ENCODE results near the gene ANKRD34A. TPM values are rescaled to one million over a fixed set of nuclear protein-coding genes. Genes with fewer than 3 reads are reported as not detected.
A peak's percentile ranks its signal among the peaks of the same experiment; 100 is the strongest.

Gene ANKRD34A
- total RNA-seq, 1 donor from 2014 or later, result 4.1 TPM

DNA sequence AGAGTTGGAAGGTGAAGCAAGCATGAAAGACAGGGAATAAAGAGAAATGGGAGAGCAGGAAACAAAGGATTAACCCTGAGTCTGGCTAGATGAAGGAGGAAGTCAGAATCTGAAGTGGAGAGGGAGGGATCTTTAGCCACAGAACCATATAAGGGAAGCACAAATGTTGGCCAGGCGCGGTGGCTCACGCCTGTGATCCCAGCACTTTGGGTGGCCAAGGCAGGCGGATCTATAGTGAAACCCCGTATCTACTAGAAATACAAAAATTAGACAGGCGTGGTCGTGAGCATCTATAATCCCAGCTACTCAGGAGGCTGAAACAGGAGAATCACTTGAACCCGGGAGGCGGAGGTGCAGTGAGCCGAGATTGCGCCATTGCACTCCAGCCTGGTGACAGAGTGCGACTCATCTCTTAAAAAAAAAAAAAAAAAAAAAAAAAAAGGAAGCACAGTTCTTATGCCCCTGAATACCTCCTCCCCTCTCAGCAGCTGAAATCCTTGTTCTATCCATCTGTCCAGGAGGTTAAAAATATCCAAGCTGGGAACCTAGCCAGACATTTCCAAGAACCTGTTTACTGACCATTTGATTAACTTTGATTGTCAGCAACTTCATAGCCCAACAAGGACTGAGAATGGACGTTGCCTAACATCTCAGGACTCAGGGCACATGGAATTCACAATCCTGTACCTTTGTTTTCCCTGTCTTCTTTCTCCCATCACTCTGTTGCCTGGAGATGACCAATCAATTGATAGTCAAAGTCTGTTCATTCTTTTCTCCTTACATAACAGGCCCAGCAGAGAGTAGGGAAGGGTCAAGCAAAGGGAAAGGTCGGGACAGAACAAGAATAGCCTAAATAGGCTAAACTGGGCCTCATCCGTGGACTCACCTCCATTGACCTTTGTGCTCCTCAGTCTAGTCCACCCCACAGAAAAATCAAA, 21.4 kb upstream of the ANKRD34A start:
- peak overlapping the region; percentile 19 for H3K4me3 Mint-ChIP-seq (ENCODE audit: low read depth)
- no peaks in the 10 kb centered on the region for H3K27me3 Mint-ChIP-seq (ENCODE audit: low read depth)

DNA sequence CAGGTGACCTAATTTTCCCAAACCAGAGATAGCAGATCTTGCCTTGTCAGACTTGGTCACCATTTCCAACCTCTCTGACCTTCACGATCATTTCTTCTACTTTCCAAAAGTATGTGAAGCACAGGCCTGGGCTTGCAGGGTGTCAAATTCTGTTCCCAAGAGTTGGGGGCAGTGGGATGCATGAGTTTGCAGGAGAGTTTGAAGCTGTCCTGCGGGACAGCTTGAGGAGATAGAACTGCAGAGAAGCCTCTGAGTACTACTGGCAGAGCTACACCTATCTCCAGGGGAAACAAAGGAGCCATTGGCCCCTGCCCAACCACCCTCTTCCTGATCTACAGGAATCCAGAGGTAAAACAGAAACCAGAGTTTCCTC, 20.7 kb upstream of the ANKRD34A start:
- H3K4me1 Mint-ChIP-seq (ENCODE audit: low read depth), result peaks cover 52% of the 10 kb centered on the region
- no peaks in the 10 kb centered on the region for H3K9me3 Mint-ChIP-seq
- no peaks in the 10 kb centered on the region for H3K36me3 Mint-ChIP-seq (ENCODE audit: low read depth)
- DNase-seq (ENCODE audit: low spot score), result no peak
- intact Hi-C loops (cut with micrococcal nuclease), result no loop called here
- no peaks in the 10 kb centered on the region for H3K27me3 Mint-ChIP-seq (ENCODE audit: low read depth)
- peak overlapping the region; percentile 19 for H3K4me3 Mint-ChIP-seq (ENCODE audit: low read depth)
- H3K27ac Mint-ChIP-seq, result peak overlapping the region; percentile 56

More for the DNA sequence above, 21.4 kb upstream of the ANKRD34A start:
- Mint-ChIP-seq H3K36me3 (ENCODE audit: low read depth) (peaks cover 1% of the 10 kb centered on the region), H3K9me3 (no peaks in the 10 kb centered on the region), H3K4me1 (ENCODE audit: low read depth) (peaks cover 57% of the 10 kb centered on the region), H3K27ac (peak overlapping the region; percentile 56)
- no peak for DNase-seq (ENCODE audit: low spot score)
- intact Hi-C loops (cut with micrococcal nuclease), result no loop called here

DNA sequence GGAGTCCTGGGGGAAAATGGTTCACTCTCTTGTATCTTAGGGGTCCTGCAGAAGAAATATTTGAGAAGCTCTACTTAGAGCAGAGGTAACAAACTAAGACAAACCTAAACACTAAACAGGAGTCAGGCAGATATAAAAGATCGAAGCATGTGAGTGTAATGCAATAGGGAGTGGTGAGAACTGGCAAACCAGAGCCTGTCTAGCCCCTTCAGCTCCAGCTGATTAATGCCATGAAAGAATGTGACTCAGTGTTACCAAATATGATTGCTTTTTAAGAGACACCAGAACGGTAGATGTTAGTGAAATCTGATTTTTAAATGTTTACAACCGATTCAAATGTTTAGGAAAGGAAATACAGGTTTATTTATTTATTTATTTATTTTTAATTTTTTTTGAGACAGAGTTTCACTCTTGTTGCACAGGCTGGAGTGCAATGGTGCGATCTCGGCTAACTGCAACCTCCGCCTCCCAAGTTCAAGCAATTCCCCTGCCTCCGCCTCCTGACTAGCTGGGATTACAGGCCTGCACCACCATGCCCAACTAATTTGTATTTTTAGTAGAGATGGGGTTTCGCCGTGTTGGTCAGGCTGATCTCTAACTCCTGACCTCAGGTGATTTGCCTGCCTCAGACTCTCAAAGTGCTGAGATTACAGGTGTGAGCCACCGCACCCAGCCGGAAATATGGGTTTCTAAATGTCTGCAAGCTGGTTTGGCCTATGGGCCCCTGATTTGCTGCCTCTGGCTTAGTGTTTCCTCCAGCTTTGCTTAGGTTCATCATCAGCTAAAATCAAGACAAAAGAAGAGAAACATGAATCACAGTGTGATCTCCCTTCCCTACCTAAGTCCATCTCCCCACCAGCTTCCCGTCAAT, 19.8 kb upstream of the ANKRD34A start:
- Mint-ChIP-seq H3K4me3 (ENCODE audit: low read depth) (peak overlapping the region; percentile 19), H3K27me3 (ENCODE audit: low read depth) (no peaks in the 10 kb centered on the region), H3K36me3 (ENCODE audit: low read depth) (no peaks in the 10 kb centered on the region), H3K4me1 (ENCODE audit: low read depth) (peaks cover 52% of the 10 kb centered on the region), H3K27ac (peak overlapping the region; percentile 56), H3K9me3 (no peaks in the 10 kb centered on the region)
- intact Hi-C loops (cut with micrococcal nuclease), result no loop called here
- no peak for DNase-seq (ENCODE audit: low spot score)

DNA sequence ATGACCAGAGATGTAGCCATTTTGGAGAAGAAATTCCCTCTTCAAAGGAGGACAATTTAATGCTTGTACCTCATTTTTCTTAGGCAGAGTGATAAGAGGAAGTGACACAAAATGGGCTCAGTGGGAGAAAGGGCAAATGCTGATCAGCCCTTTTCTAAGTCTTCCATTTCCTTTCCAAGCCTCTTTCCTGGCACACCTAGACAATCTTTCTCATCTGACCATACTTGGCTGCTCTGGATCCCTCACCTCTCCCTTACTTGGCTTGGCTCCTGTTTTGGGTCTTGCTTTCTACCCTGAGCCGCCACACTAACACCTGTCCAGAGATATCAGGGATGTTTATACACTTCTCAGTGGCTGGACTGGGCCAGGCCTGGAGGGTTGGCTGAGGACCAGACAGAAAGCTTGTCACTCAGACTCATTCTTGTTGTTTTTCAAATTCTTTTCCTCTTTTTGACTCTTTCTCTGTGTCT, 18.9 kb upstream of the ANKRD34A start:
- no peaks in the 10 kb centered on the region for H3K9me3 Mint-ChIP-seq
- intact Hi-C loops (cut with micrococcal nuclease), result no loop called here
- H3K27me3 Mint-ChIP-seq (ENCODE audit: low read depth), result no peaks in the 10 kb centered on the region
- H3K4me3 Mint-ChIP-seq (ENCODE audit: low read depth), result no peak overlapping the region
- peaks cover 47% of the 10 kb centered on the region for H3K4me1 Mint-ChIP-seq (ENCODE audit: low read depth)
- peak overlapping the region; percentile 13 for H3K27ac Mint-ChIP-seq
- DNase-seq (ENCODE audit: low spot score), result no peak
- no peaks in the 10 kb centered on the region for H3K36me3 Mint-ChIP-seq (ENCODE audit: low read depth)

DNA sequence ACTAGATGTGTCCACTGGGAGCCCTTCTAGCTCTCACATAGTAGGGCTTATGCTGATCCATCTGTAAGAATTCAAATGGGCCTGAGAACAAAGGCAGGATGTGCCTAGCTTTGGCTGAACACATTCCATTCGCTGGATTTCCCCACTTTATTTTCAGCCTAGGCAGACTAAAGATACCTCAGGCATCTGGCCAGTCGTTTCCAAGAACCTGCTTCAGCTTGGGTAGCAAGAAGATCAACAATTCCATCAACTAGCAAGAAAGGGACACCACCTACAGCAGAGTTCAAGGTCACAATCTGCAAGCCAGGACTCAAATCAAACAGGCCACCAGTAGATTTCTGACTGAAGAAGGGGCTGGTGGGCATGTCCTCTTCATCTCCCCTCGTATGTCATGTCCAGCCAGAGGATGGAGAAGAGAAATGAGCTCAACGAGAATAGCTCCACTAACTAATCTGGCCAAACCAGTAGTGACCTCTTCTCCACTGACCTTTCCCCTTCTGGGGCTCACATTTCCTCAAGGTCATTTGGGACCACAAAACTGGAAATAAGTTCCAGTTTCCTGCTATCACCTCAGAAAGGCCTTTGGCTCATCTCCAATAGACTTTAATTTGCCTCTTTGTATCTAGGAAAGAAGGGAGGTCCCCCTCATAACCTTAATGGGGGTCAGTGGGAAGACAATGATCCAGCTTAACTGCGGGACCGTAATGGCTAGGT, 17.8 kb upstream of the ANKRD34A start:
- Mint-ChIP-seq H3K4me3 (ENCODE audit: low read depth) (no peak overlapping the region), H3K27me3 (ENCODE audit: low read depth) (no peaks in the 10 kb centered on the region), H3K27ac (peak overlapping the region; percentile 36), H3K36me3 (ENCODE audit: low read depth) (no peaks in the 10 kb centered on the region), H3K9me3 (no peaks in the 10 kb centered on the region), H3K4me1 (ENCODE audit: low read depth) (peaks cover 47% of the 10 kb centered on the region)
- intact Hi-C loops (cut with micrococcal nuclease), result no loop called here
- no peak for DNase-seq (ENCODE audit: low spot score)

DNA sequence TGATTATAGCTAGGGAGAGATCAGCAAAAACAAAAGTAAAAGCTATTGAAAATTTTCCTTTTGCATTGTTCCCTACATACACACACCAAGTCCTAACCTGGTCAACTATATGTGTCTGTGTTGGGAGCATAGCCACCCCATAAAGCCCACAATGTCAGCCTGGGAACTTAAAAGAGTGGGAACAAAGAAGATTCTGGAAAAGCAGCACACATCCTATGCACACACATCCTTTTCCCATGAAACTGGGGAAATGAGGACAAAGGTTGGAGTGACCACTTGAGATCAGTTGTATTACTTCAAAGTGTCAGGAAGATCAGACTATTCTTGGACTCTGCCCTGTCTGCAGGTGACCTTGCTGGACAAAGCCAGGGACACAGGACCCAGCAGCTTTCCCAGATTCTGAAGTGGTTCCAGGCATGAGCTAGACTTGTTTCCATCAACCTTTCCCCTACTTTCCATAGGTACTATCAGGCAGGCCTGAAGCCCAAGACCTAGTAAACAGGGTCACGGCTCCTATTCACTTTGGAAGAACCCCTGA, 16.2 kb upstream of the ANKRD34A start:
- no peaks in the 10 kb centered on the region for H3K9me3 Mint-ChIP-seq
- intact Hi-C loops (cut with micrococcal nuclease), result no loop called here
- no peak overlapping the region for H3K4me3 Mint-ChIP-seq (ENCODE audit: low read depth)

DNA sequence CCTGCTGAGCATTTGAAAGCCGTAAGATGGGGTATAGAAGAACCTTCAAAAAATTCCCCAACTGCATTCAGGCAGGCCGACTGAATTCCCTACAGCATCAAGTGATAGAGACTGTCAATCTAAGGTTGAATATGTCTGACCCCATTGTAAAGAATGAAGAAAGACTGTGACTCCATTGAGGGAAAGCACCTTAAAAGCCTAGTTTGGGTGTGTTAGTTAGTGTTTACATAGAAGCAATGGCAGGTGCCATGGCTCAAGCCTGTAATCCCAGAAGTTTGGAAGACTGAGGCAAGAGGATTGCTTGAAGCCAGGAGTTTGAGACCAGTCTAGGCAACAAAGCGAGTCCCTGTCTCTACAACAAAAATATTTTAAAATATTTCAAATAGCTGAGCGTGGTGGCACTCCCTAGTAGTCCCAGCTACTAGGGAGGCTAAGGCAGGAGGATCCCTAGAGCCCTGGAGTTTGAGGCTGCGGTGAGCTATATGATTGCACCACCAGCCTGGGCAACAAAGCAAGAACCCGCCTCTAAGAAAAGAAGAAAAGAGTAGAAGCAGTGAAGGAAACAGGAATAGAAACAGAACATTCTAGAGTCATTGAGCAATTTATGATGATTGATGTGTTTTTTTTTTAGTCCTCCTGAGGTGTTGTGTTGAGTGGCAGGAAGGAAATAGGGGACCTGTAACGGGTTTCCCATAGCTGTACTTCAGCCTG, 15.5 kb upstream of the ANKRD34A start:
- H3K4me3 Mint-ChIP-seq (ENCODE audit: low read depth), result no peak overlapping the region
- H3K9me3 Mint-ChIP-seq, result no peaks in the 10 kb centered on the region
- peaks cover 37% of the 10 kb centered on the region for H3K4me1 Mint-ChIP-seq (ENCODE audit: low read depth)
- no peaks in the 10 kb centered on the region for H3K36me3 Mint-ChIP-seq (ENCODE audit: low read depth)
- intact Hi-C loops (cut with micrococcal nuclease), result loop anchor here (1.0 kb wide), 4 partner anchors 14 to 55 kb away; partner anchors contain the start of genes ANKRD34A, POLR3GL and RBM8A
- H3K27me3 Mint-ChIP-seq (ENCODE audit: low read depth), result no peaks in the 10 kb centered on the region
- H3K27ac Mint-ChIP-seq, result no peak overlapping the region
- DNase-seq (ENCODE audit: low spot score), result no peak

More for the DNA sequence above, 16.2 kb upstream of the ANKRD34A start:
- H3K36me3 Mint-ChIP-seq (ENCODE audit: low read depth), result no peaks in the 10 kb centered on the region
- H3K27ac Mint-ChIP-seq, result no peak overlapping the region
- H3K4me1 Mint-ChIP-seq (ENCODE audit: low read depth), result peaks cover 41% of the 10 kb centered on the region
- H3K27me3 Mint-ChIP-seq (ENCODE audit: low read depth), result no peaks in the 10 kb centered on the region
- DNase-seq (ENCODE audit: low spot score), result no peak

DNA sequence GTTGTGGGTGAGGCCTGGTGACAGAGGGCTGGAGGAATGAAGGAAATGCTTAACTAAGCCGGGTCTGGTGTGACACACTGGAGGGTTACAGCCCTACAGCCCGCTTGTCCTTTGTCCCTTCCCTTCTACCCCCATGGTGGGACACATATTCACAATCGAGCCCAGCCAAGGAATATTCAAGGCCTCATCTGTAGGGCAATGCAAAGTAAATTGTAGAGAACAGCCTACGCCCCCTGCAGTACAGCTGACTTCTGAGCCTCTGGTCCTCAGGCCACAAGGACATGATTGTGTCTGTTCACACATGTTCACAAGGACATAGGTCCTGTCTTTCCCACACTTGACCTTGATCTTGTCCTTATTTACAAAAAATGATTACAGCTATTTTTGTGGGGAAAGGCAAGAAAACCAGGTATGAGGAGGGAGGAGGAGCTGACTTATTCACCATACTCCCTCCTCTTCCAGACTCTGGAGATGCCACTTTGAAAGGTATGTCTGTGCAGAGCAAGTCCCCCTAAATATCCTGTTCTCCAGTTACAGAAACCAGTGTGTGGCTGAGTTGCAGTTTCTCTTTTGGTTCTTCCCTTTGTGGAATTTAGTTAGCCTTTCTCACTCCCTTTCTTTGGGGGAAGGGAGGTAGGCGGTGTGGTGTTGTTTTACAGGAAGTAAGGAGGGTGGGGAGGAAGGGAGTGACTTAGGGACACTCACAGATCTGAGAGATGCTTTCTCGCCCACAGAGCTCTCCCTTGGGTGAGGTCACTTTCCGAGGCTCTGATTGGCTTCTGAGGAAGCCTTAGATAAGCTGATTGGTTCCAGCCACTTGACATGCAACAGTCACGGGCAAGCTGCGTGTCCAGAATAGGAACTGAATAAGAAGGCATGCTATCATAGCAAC, 14.7 kb upstream of the ANKRD34A start:
- no peak overlapping the region for H3K4me3 Mint-ChIP-seq (ENCODE audit: low read depth)
- no peaks in the 10 kb centered on the region for H3K9me3 Mint-ChIP-seq
- peak; percentile 84 for DNase-seq (ENCODE audit: low spot score)
- H3K36me3 Mint-ChIP-seq (ENCODE audit: low read depth), result no peaks in the 10 kb centered on the region
- H3K27ac Mint-ChIP-seq, result no peak overlapping the region
- intact Hi-C loops (cut with micrococcal nuclease), result loop anchor here (1.0 kb wide), 4 partner anchors 15 to 56 kb away; partner anchors contain the start of genes ANKRD34A, POLR3GL and RBM8A
- no peaks in the 10 kb centered on the region for H3K27me3 Mint-ChIP-seq (ENCODE audit: low read depth)
- peaks cover 31% of the 10 kb centered on the region for H3K4me1 Mint-ChIP-seq (ENCODE audit: low read depth)

DNA sequence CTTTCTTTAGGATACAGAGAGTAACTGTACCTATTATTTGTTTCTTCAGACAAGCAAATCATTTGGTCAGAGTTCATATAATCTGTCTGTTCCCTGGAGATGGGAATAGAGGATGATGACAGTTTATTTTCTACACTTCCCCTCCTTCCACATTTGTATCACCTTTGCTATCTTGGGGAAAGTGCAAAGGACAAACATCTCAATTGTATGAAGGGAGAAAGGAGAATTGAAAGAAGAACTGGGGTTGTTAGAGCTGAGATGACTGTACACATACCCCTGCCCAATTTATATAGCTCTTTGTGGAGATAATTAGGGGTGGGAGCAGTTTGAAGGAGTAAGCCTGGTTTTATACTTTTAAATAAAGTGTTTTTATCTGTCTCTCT, 14.1 kb upstream of the ANKRD34A start:
- intact Hi-C loops (cut with micrococcal nuclease), result no loop called here
- no peak overlapping the region for H3K27ac Mint-ChIP-seq
- no peaks in the 10 kb centered on the region for H3K36me3 Mint-ChIP-seq (ENCODE audit: low read depth)
- H3K4me1 Mint-ChIP-seq (ENCODE audit: low read depth), result peaks cover 28% of the 10 kb centered on the region
- no peak for DNase-seq (ENCODE audit: low spot score)
- H3K4me3 Mint-ChIP-seq (ENCODE audit: low read depth), result peak overlapping the region; percentile 43
- H3K9me3 Mint-ChIP-seq, result no peaks in the 10 kb centered on the region
- no peaks in the 10 kb centered on the region for H3K27me3 Mint-ChIP-seq (ENCODE audit: low read depth)

DNA sequence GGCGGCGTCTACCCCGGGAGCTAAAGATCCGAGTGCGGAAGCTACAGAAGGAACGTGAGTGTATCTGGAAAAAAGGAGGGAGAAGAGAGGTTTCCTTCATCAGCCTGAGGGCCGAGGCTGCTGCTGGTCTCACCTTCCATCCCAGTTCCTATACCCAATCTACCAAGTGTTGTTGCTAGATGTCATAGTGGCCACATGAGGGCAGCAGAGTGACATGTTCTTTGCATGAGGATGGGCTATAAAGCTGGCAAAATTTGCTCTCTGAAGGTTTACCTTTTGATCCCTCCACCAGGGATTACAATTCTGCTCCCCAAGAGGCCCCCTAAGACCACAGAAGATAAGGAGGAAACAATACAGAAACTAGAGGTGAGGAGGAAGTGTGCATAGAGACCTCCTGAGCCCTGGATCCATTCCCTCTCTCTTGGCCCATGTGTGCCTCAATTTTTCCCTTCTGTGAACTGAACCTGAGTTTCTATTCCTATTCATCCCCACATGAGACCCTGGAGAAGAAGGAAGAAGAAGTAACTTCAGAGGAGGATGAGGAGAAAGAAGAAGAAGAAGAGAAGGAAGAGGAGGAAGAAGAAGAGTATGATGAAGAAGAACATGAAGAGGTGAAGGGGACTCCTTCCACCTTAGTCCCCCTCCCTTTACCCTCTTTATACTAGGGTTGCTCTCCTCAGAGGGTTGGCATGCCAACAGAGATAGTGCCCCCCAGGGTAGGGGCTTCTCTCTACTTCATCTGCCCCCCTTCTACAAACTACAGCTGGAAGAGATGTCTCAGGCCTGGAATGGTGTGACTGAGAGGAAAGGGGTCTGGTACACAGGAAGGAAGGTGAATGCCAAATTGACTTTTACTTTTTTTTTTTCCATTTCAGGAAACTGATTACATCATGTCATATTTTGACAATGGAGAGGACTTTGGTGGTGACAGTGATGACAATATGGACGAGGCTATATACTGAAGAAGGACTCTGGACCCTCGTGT, 13.4 kb upstream of the ANKRD34A start:
- H3K4me1 Mint-ChIP-seq (ENCODE audit: low read depth), result peaks cover 22% of the 10 kb centered on the region
- H3K27me3 Mint-ChIP-seq (ENCODE audit: low read depth), result no peaks in the 10 kb centered on the region
- peak overlapping the region; percentile 43 for H3K4me3 Mint-ChIP-seq (ENCODE audit: low read depth)
- H3K27ac Mint-ChIP-seq, result no peak overlapping the region
- H3K36me3 Mint-ChIP-seq (ENCODE audit: low read depth), result no peaks in the 10 kb centered on the region
- no peaks in the 10 kb centered on the region for H3K9me3 Mint-ChIP-seq
- intact Hi-C loops (cut with micrococcal nuclease), result loop anchor here (1.0 kb wide), 2 partner anchors 30 to 36 kb away; no protein-coding TSS in a partner anchor
- peak; percentile 60 for DNase-seq (ENCODE audit: low spot score)

Data from activated T-helper 2 cell treated with anti-CD3 and anti-CD28 coated beads, Interferon-gamma antibody, Interleukin-2, Interleukin-4, amounts not matched to agents 10 μg/mL and 5 μg/mL and 100 μg/mL, durations not matched to agents 14 hours and 24 hours and 36 hours (primary cell).